H1 (cell line): ENCODE measurements around the gene LRRC8D. TPM values are rescaled to one million over a fixed set of nuclear protein-coding genes. Genes with fewer than 3 reads are reported as not detected.
A peak's percentile ranks its signal among the peaks of the same experiment; 100 is the strongest.

ENCODE experiments used
- CTCF ChIA-PET: fragments of 300-600 bp; sonication (Branson Sonifier 250); formaldehyde crosslinking; loops from one replicate; lab custom pipeline; 2021; ENCODE audit not compliant: partially characterized antibody; lab: Charles Lee
- POLR2A ChIA-PET: fragments of 300-600 bp; sonication (Branson Sonifier 250); formaldehyde crosslinking; loops from one replicate; lab custom pipeline; 2021; ENCODE audit warnings: inconsistent platforms; ENCODE audit not compliant: partially characterized antibody; lab: Charles Lee
- DNase-seq, 2 experiments: peaks; one replicate each; pipeline versions ENCODE4 v3.0.0 to v3.0.0-alpha.2; 2010 to 2022; ENCODE audit warnings: low spot score in 2 of 2, low read depth in 1 of 2, mixed read lengths in 1 of 2
- FAIRE-seq: peaks from 2 replicates; lab custom pipeline; 2011; peaks lifted over from hg19 to GRCh38; lab: Jason Lieb, UNC
- H2AFZ ChIP-seq: 2 replicates; pipeline ENCODE4 v1.8.1; 2012; ENCODE audit warnings: low read length, inconsistent platforms
- H2AK5ac ChIP-seq: 2 replicates; pipeline ENCODE4 v1.6.1; 2013; ENCODE audit warnings: low read depth, low read length
- H2BK120ac ChIP-seq: replicated peaks from 2 replicates; pipeline ENCODE3; 2013; ENCODE audit warnings: low read depth, low read length, inconsistent platforms
- H2BK12ac ChIP-seq: 2 replicates; pipeline ENCODE4 v1.6.1; 2013; ENCODE audit warnings: low read depth, low read length
- H2BK15ac ChIP-seq: 2 replicates; pipeline ENCODE4 v1.6.1; 2013; ENCODE audit warnings: low read length
- H2BK20ac ChIP-seq: 2 replicates; pipeline ENCODE4 v1.6.1; 2013; ENCODE audit warnings: low read length
- H2BK5ac ChIP-seq: 2 replicates; pipeline ENCODE4 v1.6.1; 2013; ENCODE audit warnings: low read depth, low read length
- H3K14ac ChIP-seq: 2 replicates; pipeline ENCODE4 v1.6.1; 2013; ENCODE audit warnings: inconsistent platforms; ENCODE audit not compliant: insufficient read length
- H3K18ac ChIP-seq: 2 replicates; pipeline ENCODE4 v1.6.1; 2013; ENCODE audit warnings: low read length; ENCODE audit errors: extremely low read depth
- H3K23ac ChIP-seq: 2 replicates; pipeline ENCODE4 v1.6.1; 2013; ENCODE audit warnings: inconsistent platforms; ENCODE audit not compliant: insufficient read length
- H3K23me2 ChIP-seq: 2 replicates; pipeline ENCODE4 v1.6.1; 2013; ENCODE audit warnings: low read depth, low read length
- H3K27ac ChIP-seq: 2 replicates; pipeline ENCODE4 v1.6.1; 2011; ENCODE audit warnings: low read depth, low read length, inconsistent platforms
- H3K27me3 ChIP-seq, 4 experiments: replicated peaks in 1 of 4; 1 replicate in 1 of 4; 2 replicates in 3 of 4; pipeline versions ENCODE4 v1.6.1 to v1.8.1; 2011 to 2013; ENCODE audit warnings: low read length in 3 of 4, mild to moderate bottlenecking in 3 of 4, inconsistent platforms in 2 of 4, mixed read lengths in 2 of 4, moderate library complexity in 1 of 4; ENCODE audit not compliant: control insufficient read depth in 3 of 4, insufficient read depth in 3 of 4; ENCODE audit errors: extremely low read depth in 1 of 4
- H3K36me3 ChIP-seq, 4 experiments: 2 replicates each; pipeline versions ENCODE4 v1.6.1 to v1.8.1; 2011 to 2013; ENCODE audit warnings: mild to moderate bottlenecking in 4 of 4, low read length in 3 of 4, moderate library complexity in 2 of 4, control low read depth in 1 of 4, inconsistent platforms in 1 of 4; ENCODE audit not compliant: insufficient read depth in 4 of 4, control insufficient read depth in 2 of 4
- H3K4ac ChIP-seq: replicated peaks from 2 replicates; pipeline ENCODE3; 2013; ENCODE audit warnings: low read length, low read depth, mixed read lengths, inconsistent platforms; ENCODE audit not compliant: insufficient read length
- H3K4me1 ChIP-seq, 4 experiments: replicated peaks in 1 of 4; 1 replicate in 1 of 4; 2 replicates in 3 of 4; pipeline versions ENCODE4 v1.6.1 to v1.8.1; 2011 to 2013; ENCODE audit warnings: low read length in 3 of 4, inconsistent platforms in 2 of 4, mixed read lengths in 1 of 4; ENCODE audit not compliant: insufficient read depth in 4 of 4, control insufficient read depth in 3 of 4
- H3K4me2 ChIP-seq, 2 experiments: 2 replicates each; pipeline versions ENCODE4 v1.6.1 to v1.8.1; 2011 to 2013; ENCODE audit warnings: low read depth in 2 of 2, low read length in 2 of 2, control low read depth in 1 of 2, inconsistent platforms in 1 of 2, mild to moderate bottlenecking in 1 of 2; ENCODE audit not compliant: insufficient read depth in 1 of 2
- H3K4me3 ChIP-seq, 4 experiments: fragments of 200-600, 300-600 bp in 1 of 4; sonication (generic), shearing (Covaris generic), sonication (Bioruptor Twin) in 1 of 4; 2 replicates each; pipeline versions ENCODE4 v1.5.1 to v1.8.1; 2011 to 2016; ENCODE audit warnings: low read length in 4 of 4, low read depth in 3 of 4, control low read depth in 2 of 4, inconsistent platforms in 2 of 4, mild to moderate bottlenecking in 2 of 4, mixed read lengths in 1 of 4, moderate library complexity in 1 of 4; ENCODE audit not compliant: insufficient read depth in 2 of 4; ENCODE audit errors: extremely low read depth in 1 of 4
- H3K56ac ChIP-seq: replicated peaks from 2 replicates; pipeline ENCODE3; 2013; ENCODE audit warnings: low read depth, mild to moderate bottlenecking, mixed read lengths, low read length, inconsistent platforms; ENCODE audit not compliant: insufficient read length
- H3K79me1 ChIP-seq: 2 replicates; pipeline ENCODE4 v1.6.1; 2013; ENCODE audit warnings: low read depth, low read length, control low read depth
- H3K79me2 ChIP-seq, 2 experiments: 2 replicates each; pipeline versions ENCODE4 v1.6.1 to v1.8.1; 2012 to 2013; ENCODE audit warnings: low read length in 2 of 2, mild to moderate bottlenecking in 2 of 2, inconsistent platforms in 1 of 2; ENCODE audit not compliant: insufficient read depth in 2 of 2, control insufficient read depth in 1 of 2
- H3K9ac ChIP-seq, 4 experiments: replicated peaks in 1 of 4; 1 replicate in 1 of 4; 2 replicates in 3 of 4; pipeline versions ENCODE4 v1.6.1 to v1.8.1; 2011 to 2013; ENCODE audit warnings: low read depth in 3 of 4, low read length in 3 of 4, control low read depth in 2 of 4, mild to moderate bottlenecking in 2 of 4, moderate library complexity in 2 of 4, inconsistent platforms in 1 of 4; ENCODE audit errors: extremely low read depth in 1 of 4
- H3K9me3 ChIP-seq, 2 experiments: 2 replicates each; pipeline versions ENCODE4 v1.6.1 to v1.8.1; 2012 to 2013; ENCODE audit warnings: mild to moderate bottlenecking in 2 of 2, moderate library complexity in 2 of 2, control low read depth in 1 of 2, inconsistent platforms in 1 of 2, low read depth in 1 of 2, low read length in 1 of 2, mixed read lengths in 1 of 2; ENCODE audit not compliant: insufficient read depth in 2 of 2
- H4K20me1 ChIP-seq, 2 experiments: replicated peaks in 1 of 2; 2 replicates each; pipeline versions ENCODE3 to v1.8.1; 2011 to 2013; ENCODE audit warnings: inconsistent platforms in 2 of 2, low read length in 2 of 2, mild to moderate bottlenecking in 1 of 2; ENCODE audit not compliant: insufficient read depth in 2 of 2, control insufficient read depth in 1 of 2
- H4K5ac ChIP-seq: 2 replicates; pipeline ENCODE4 v1.6.1; 2013; ENCODE audit warnings: low read length, low read depth, mixed read lengths, inconsistent platforms; ENCODE audit not compliant: insufficient read length
- H4K8ac ChIP-seq: 2 replicates; pipeline ENCODE4 v1.8.0; 2013; ENCODE audit warnings: mild to moderate bottlenecking, moderate library complexity, low read length, inconsistent platforms; ENCODE audit not compliant: insufficient read depth; ENCODE audit errors: extremely low read depth
- H4K91ac ChIP-seq: replicated peaks from 2 replicates; pipeline ENCODE3; 2013; ENCODE audit warnings: low read length, mixed read lengths, inconsistent platforms; ENCODE audit not compliant: insufficient read length
- E2F6 ChIP-seq: IDR thresholded peaks from 2 replicates; pipeline ENCODE4 v1.6.1; 2012; ENCODE audit warnings: inconsistent platforms
- EGR1 ChIP-seq: IDR thresholded peaks from 2 replicates; pipeline ENCODE4 v1.6.1; 2011; ENCODE audit warnings: low read depth, low read length, borderline replicate concordance
- POLR2AphosphoS5 ChIP-seq: IDR thresholded peaks from 2 replicates; pipeline ENCODE4 v1.6.1; 2011; ENCODE audit warnings: low read depth, low read length
- RBBP5 ChIP-seq: IDR thresholded peaks from 2 replicates; pipeline ENCODE4 v1.7.1; 2012; ENCODE audit warnings: low read depth, mild to moderate bottlenecking, inconsistent platforms, low read length, moderate library complexity, borderline replicate concordance
- RFX5 ChIP-seq: IDR thresholded peaks from 2 replicates; pipeline ENCODE4 v1.6.1; 2011; ENCODE audit warnings: low read depth, low read length, improper control_type of control experiment, borderline replicate concordance
- SIX5 ChIP-seq: IDR thresholded peaks from 2 replicates; pipeline ENCODE4 v1.6.1; 2011; ENCODE audit warnings: mild to moderate bottlenecking, low read depth, low read length
- TAF1 ChIP-seq: IDR thresholded peaks from 2 replicates; pipeline ENCODE4 v1.6.1; 2011; ENCODE audit warnings: mild to moderate bottlenecking, low read depth, low read length
- TCF12 ChIP-seq: IDR thresholded peaks from 2 replicates; pipeline ENCODE4 v1.6.1; 2011; ENCODE audit warnings: low read depth, mild to moderate bottlenecking, low read length
- TEAD4 ChIP-seq: IDR thresholded peaks from 2 replicates; pipeline ENCODE4 v1.6.1; 2012; ENCODE audit warnings: low read depth, low read length, inconsistent platforms, mixed read lengths
- YY1 ChIP-seq: IDR thresholded peaks from 2 replicates; pipeline ENCODE4 v1.6.1; 2011; ENCODE audit warnings: low read depth, mild to moderate bottlenecking, low read length
- WGBS, 2 experiments: shearing (Covaris generic) in 1 of 2; methylation state at CpG; one replicate each; pipeline versions ENCODE4 v1.1.6 to v1.1.7; 2013 to 2015; ENCODE audit warnings: low lambda C conversion rate in 2 of 2, mixed read lengths in 2 of 2, inconsistent platforms in 1 of 2, low coverage in 1 of 2, missing lambda C conversion rate in 1 of 2; ENCODE audit not compliant: insufficient replicate concordance in 2 of 2, insufficient coverage in 1 of 2, insufficient read length in 1 of 2; ENCODE audit errors: extremely low coverage in 1 of 2, missing lambda C conversion rate in 1 of 2; 5-methylcytosine and 5-hydroxymethylcytosine counted together
- polyA plus RNA-seq, 7 experiments: library from polyadenylated mRNA; depleted of rRNA in 3 of 7; stranded (reverse) in 5 of 7; unstranded in 2 of 7; fragments of >200 nt in 5 of 7; fragments of 200-250 nt in 2 of 7; gene quantifications; 1 replicate in 5 of 7; 2 replicates in 1 of 7; 4 replicates in 1 of 7; pipeline versions ENCODE4 v1.2.1 to v1.2.3, GENCODE V29; 2011 to 2013; ENCODE audit warnings: missing spikeins in 2 of 7, mixed read lengths in 2 of 7
- total RNA-seq: library from RNA; stranded (reverse); fragmentation: NEBNext Ultra II Directional; extraction: Animal tissue kit (Norgen Biotek cat#: 25700); gene quantifications from 2 replicates; pipeline ENCODE4 v1.2.1, GENCODE V29; 2021
- TF ChIP-seq, protein P1 (sequence below), 3 experiments: IDR thresholded peaks; 1 replicate in 2 of 3; 2 replicates in 1 of 3; pipeline versions ENCODE4 v1.5.1 to v1.6.1; 2011; ENCODE audit warnings: low read length in 3 of 3, mild to moderate bottlenecking in 3 of 3, inconsistent platforms in 2 of 3, low read depth in 1 of 3, moderate library complexity in 1 of 3; ENCODE audit not compliant: insufficient read depth in 1 of 3; ENCODE audit errors: control extremely low read depth in 1 of 3

LRRC8D gene
- total and polyA plus RNA-seq, 2 of the 8 experiments (the other 6 are each of a cell fraction or from before 2014, with no cell fraction given): 42.0 to 58.5 TPM

GRCh38 chr1:89807983-89808382 lies 12.8 kb upstream of the LRRC8D start:
- Histone ChIP-seq H3K23me2 (no peaks in the 10 kb centered on the region), H3K4me1 (peaks cover 2 to 13% (median 10%) of the 10 kb centered on the region in 4 experiments; a peak in 5 of 7 replicates), H2AK5ac (peak overlapping the region; percentile 76; the same call in 1 of the 2 replicates), H3K18ac (0 out of 2 replicates have a peak overlapping the region, but pooled peaks have one; percentile 62), H3K4me2 (peak overlapping the region; percentile 9 to 42; a peak in 3 of 4 replicates), H3K27me3 (no peaks in the 10 kb centered on the region; a peak in 4 of 7 replicates), H3K36me3 (no peaks in the 10 kb centered on the region), H2BK12ac (peak overlapping the region; percentile 99), H4K20me1 (no peaks in the 10 kb centered on the region), H3K79me1 (no peaks in the 10 kb centered on the region), H3K14ac (no peak overlapping the region), H3K4me3 (peak overlapping the region in 1 of 4 experiments; percentile 5; a peak in 1 of 8 replicates), H2BK5ac (peak overlapping the region; percentile 69; the same call in 1 of the 2 replicates), H3K9ac (no peak overlapping the region), H4K8ac (no peak overlapping the region), H2BK120ac (no peak overlapping the region), H3K23ac (no peak overlapping the region), H3K56ac (no peak overlapping the region), H2BK15ac (peak overlapping the region; percentile 99), H4K91ac (no peak overlapping the region), H3K9me3 (no peaks in the 10 kb centered on the region), H2BK20ac (peak overlapping the region; percentile 72), H3K4ac (peak overlapping the region; percentile 63), H3K27ac (no peak overlapping the region), H4K5ac (no peak overlapping the region), H2AFZ (no peak overlapping the region), H3K79me2 (no peaks in the 10 kb centered on the region)
- POLR2A ChIA-PET: interaction anchor here (0.8 to 4.9 kb wide), 8 partner anchors 11 to 170 kb away, joined by 3 to 51 read pairs (median 4); partner anchors contain the start of gene LRRC8D
- CTCF ChIA-PET: interaction anchor here (0.5 to 2.4 kb wide), 18 partner anchors 9 to 238 kb away, joined by 3 to 9 read pairs (median 4); no protein-coding TSS in a partner anchor
- no peak for DNase-seq
- WGBS, 2 experiments: 95% methylated on average over 1 of the region's 1 CpG; no CpG with 5 or more reads in 1 of the 2 experiments
- no peak for FAIRE-seq
- no peak for TF ChIP-seq RFX5
- TF ChIP-seq E2F6: no peak
- TF ChIP-seq, protein P1, sequence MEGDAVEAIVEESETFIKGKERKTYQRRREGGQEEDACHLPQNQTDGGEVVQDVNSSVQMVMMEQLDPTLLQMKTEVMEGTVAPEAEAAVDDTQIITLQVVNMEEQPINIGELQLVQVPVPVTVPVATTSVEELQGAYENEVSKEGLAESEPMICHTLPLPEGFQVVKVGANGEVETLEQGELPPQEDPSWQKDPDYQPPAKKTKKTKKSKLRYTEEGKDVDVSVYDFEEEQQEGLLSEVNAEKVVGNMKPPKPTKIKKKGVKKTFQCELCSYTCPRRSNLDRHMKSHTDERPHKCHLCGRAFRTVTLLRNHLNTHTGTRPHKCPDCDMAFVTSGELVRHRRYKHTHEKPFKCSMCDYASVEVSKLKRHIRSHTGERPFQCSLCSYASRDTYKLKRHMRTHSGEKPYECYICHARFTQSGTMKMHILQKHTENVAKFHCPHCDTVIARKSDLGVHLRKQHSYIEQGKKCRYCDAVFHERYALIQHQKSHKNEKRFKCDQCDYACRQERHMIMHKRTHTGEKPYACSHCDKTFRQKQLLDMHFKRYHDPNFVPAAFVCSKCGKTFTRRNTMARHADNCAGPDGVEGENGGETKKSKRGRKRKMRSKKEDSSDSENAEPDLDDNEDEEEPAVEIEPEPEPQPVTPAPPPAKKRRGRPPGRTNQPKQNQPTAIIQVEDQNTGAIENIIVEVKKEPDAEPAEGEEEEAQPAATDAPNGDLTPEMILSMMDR (IDR thresholded peaks at IDR 0.05; ENCODE audit: control extremely low read depth in 1 of 3, insufficient read depth in 1 of 3, low read depth in 1 of 3, low read length in 3 of 3): no peak
- TF ChIP-seq TAF1: no peak
- no peak for TF ChIP-seq TEAD4
- TF ChIP-seq EGR1: no peak
- TF ChIP-seq YY1: no peak
- no peak for TF ChIP-seq POLR2AphosphoS5
- TF ChIP-seq TCF12: no peak
- TF ChIP-seq RBBP5: no peak
- TF ChIP-seq SIX5: no peak
